Omental fat pad (tissue), 4 donors: ENCODE results near the gene ADAMTS17. TPM values are rescaled to one million over a fixed set of nuclear protein-coding genes. Genes with fewer than 3 reads are reported as not detected.

Experiments
- ATAC-seq: fragments of 150-250 bp; one replicate; pipeline ENCODE4 v1.9.1; 2016; ENCODE audit warnings: mild to moderate bottlenecking, moderate library complexity; ENCODE audit not compliant: low FRiP score
- DNase-seq: peaks from one replicate; pipeline ENCODE4 v3.0.0-alpha.2; 2019; ENCODE audit warnings: low spot score
- CTCF ChIP-seq, 3 donors: fragments of 450-650 bp; IDR thresholded peaks; one replicate each; pipeline ENCODE4 v1.5.1; 2016 to 2017; ENCODE audit warnings: antibody characterized with exemption in 3 of 3, mild to moderate bottlenecking in 3 of 3, moderate library complexity in 2 of 3
- total RNA-seq, 4 donors: library from RNA; depleted of rRNA; stranded (reverse); fragments of >200 nt; gene quantifications; one replicate each; pipeline ENCODE4 v1.1.0, GENCODE V29; 2016

The ADAMTS17 gene
- total RNA-seq, 4 donors from 2014 or later, result 1.6 to 10.7 (median 5.7) TPM

GRCh38 chr15:100030586-100031229, 311.1 kb downstream of the ADAMTS17 start:
- ATAC-seq (no peak), DNase-seq (no peak)
- TF ChIP-seq CTCF (IDR thresholded peaks at IDR 0.05), result no peak

- TF ChIP-seq CTCF (IDR thresholded peaks at IDR 0.05), result no peak
- ATAC-seq (no peak), DNase-seq (no peak)
These were observed 311.8 kb downstream of the ADAMTS17 start for GRCh38 chr15:100029868-100030479.

GRCh38 chr15:100029045-100029444, 312.7 kb downstream of the ADAMTS17 start:
- no peak for ATAC-seq
- TF ChIP-seq CTCF (IDR thresholded peaks at IDR 0.05), result no peak

GRCh38 chr15:100026041-100026440, 315.7 kb downstream of the ADAMTS17 start:
- DNase-seq, result no peak
- ATAC-seq, result no peak
- no peak for TF ChIP-seq CTCF (IDR thresholded peaks at IDR 0.05)

More at GRCh38 chr15:100029045-100029444, 312.7 kb downstream of the ADAMTS17 start:
- DNase-seq, result no peak

- ATAC-seq, result peak; percentile 7
- no peak for TF ChIP-seq CTCF (IDR thresholded peaks at IDR 0.05)
- no peak for DNase-seq
These were observed 319.0 kb downstream of the ADAMTS17 start for GRCh38 chr15:100022806-100023205.

GRCh38 chr15:100022391-100022790, 319.4 kb downstream of the ADAMTS17 start:
- ATAC-seq, result peak; percentile 27
- DNase-seq, result no peak
- TF ChIP-seq CTCF (IDR thresholded peaks at IDR 0.05), result no peak

GRCh38 chr15:100021653-100022052, 320.1 kb downstream of the ADAMTS17 start:
- no peak for TF ChIP-seq CTCF (IDR thresholded peaks at IDR 0.05)
- no peak for ATAC-seq
- no peak for DNase-seq
